Brain microvascular endothelial cell (primary cell): ENCODE results near the gene ZNF862.

Experiments
- DNase-seq: peaks from one replicate; pipeline ENCODE4 v3.0.0-alpha.2; 2020
- H3K27ac ChIP-seq: fragments of 250-450 bp; sonication (Bioruptor Pico); 2 replicates; pipeline ENCODE4 v1.5.1; 2020; ENCODE audit warnings: mild to moderate bottlenecking, moderate library complexity
- H3K27me3 ChIP-seq: fragments of 250-450 bp; sonication (Bioruptor Pico); replicated peaks from 2 replicates; pipeline ENCODE4 v1.5.1; 2020; ENCODE audit warnings: mild to moderate bottlenecking
- H3K36me3 ChIP-seq: fragments of 250-450 bp; sonication (Bioruptor Pico); replicated peaks from 2 replicates; pipeline ENCODE4 v1.5.1; 2020; ENCODE audit warnings: mild to moderate bottlenecking
- H3K4me3 ChIP-seq: 2 replicates; pipeline ENCODE4 v1.5.1; 2011; ENCODE audit warnings: low read depth, mild to moderate bottlenecking, control low read depth, low read length, moderate library complexity
- CTCF ChIP-seq: IDR thresholded peaks from 2 replicates; pipeline ENCODE4 v1.5.1; 2011; ENCODE audit warnings: low read depth, mild to moderate bottlenecking, moderate library complexity, low read length, control low read depth, inconsistent platforms; ENCODE audit errors: missing control alignments
- in situ Hi-C: cut with HindIII; loops from 2 replicates; pipeline ENCODE4 v1.10.0; 2017; ENCODE audit warnings: low sequenced_read_pairs, low pct_ligation_motif_present

Gene ZNF862

DNA sequence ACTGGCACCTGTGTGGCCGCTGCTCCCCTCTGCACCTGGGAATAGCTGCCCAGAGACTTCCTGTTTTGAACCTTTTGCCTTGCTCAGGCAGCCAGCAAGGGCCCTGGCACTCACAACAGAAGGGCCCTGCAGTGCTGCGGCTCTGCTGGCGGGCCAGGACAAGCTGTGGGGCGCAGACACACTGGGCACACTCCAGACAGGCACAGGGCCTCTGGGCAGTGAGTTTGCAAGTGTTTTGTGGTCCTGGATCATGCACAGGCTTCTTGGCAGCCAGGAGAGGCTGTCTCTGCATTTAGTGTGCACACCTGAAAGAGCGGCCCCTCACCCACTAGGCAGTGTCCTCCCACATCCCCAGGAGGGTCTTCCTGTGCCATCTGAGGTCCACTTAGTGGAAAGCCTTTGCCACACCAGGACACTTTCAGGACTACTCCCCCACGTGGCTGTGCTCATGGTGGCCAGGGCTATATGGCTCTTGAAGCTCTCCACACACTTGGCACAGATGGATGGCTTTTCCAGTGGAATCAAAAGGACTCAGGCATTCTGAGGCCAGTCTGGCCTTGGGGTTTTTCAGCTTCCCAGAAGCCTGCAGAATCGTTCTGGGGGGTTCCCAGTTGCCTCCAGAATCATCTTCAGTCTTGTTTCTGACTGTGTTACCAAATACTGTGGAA, 30.6 kb downstream of the ZNF862 start:
- H3K36me3 ChIP-seq, result no peaks in the 10 kb centered on the region
- no peaks in the 10 kb centered on the region for H3K27me3 ChIP-seq
- no peak overlapping the region for H3K27ac ChIP-seq
- in situ Hi-C loops, result no loop called here
- TF ChIP-seq CTCF, result no peak
- no peak for DNase-seq
- H3K4me3 ChIP-seq, result no peak overlapping the region

DNA sequence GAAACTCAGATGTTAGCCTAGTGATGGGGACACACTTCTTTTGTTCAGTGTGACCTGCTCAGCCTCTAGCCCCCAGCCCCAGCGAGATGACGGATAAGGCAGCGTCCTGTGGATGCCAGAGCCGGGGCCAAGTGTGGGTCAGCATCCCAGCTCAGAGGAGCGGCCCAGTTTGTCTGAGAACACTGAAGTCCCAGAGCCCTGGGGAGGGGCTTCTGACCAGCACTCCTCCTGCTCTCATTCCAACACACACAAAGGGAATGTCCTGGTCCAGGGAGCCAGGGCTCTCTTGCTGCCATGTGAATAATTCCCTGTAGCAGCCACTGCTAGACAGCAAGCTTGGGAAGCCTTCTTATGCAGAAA, 31.1 kb downstream of the ZNF862 start:
- no peak overlapping the region for H3K27ac ChIP-seq
- DNase-seq, result no peak
- no peak overlapping the region for H3K4me3 ChIP-seq
- no peak for TF ChIP-seq CTCF
- in situ Hi-C loops, result no loop called here
- H3K27me3 ChIP-seq, result no peaks in the 10 kb centered on the region
- no peaks in the 10 kb centered on the region for H3K36me3 ChIP-seq

DNA sequence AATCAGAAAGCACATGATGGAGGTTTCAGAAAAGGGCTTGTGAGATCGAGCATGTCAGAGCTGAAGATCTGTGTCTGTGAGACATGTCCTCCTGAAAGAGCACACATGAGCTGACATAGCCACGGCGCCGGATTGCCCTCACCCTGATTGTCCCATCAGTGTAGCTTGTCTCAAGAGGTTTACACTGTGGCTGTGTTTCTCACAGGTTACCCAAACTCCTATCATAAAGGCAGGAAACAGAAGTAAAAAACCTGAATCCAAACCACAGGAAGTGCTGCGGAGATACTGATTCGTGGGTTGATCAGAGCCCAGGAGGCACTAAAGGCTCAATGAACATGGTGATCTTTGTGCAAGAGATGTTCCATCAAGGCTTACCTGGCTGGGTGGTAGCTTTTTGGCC, 31.7 kb downstream of the ZNF862 start:
- H3K36me3 ChIP-seq, result no peaks in the 10 kb centered on the region
- H3K27ac ChIP-seq, result no peak overlapping the region
- no peaks in the 10 kb centered on the region for H3K27me3 ChIP-seq
- no peak overlapping the region for H3K4me3 ChIP-seq
- no peak for DNase-seq
- TF ChIP-seq CTCF, result no peak
- in situ Hi-C loops, result no loop called here

DNA sequence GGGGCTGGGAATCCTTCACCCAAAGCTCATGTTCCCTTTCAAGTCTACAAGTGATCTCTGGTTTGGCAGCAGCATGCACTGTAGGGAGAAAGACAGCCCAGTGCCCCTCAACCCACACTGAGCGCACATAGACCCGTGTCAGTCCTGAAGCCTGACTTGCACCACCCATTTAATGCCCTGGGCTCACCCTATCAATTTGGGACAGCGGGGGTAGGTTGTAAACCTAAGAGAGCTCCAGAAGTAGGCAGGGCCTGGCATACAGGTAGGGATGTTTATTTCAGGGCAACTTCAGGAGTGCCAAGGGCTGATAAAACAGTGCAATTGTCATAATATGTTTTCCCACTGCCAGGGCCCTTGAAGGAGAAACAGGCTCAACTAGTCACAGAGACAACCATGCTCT, 32.1 kb downstream of the ZNF862 start:
- in situ Hi-C loops, result no loop called here
- Histone ChIP-seq H3K4me3 (no peak overlapping the region), H3K27me3 (no peaks in the 10 kb centered on the region), H3K27ac (no peak overlapping the region), H3K36me3 (no peaks in the 10 kb centered on the region)
- TF ChIP-seq CTCF, result no peak
- DNase-seq, result no peak

GRCh38 chr7:149870701-149871483, 32.7 kb downstream of the ZNF862 start:
- DNase-seq, result no peak
- H3K27ac ChIP-seq, result no peak overlapping the region

More at GRCh38 chr7:149870701-149871483, 32.7 kb downstream of the ZNF862 start:
- in situ Hi-C loops, result no loop called here
- TF ChIP-seq CTCF, result no peak
- H3K36me3 ChIP-seq, result no peaks in the 10 kb centered on the region
- H3K27me3 ChIP-seq, result no peaks in the 10 kb centered on the region
- no peak overlapping the region for H3K4me3 ChIP-seq
